Spleen (tissue), 7 donors: ENCODE results near the gene CD55.

Experiments used
- CTCF ChIP-seq, 11 experiments: fragments of 200-600 bp in 7 of 11; fragments of 450-650 bp in 4 of 11; sonication (generic) in 4 of 11; IDR thresholded peaks in 8 of 11; conservative IDR thresholded peaks in 3 of 11; 1 replicate in 7 of 11; 2 replicates in 4 of 11; pipeline versions ENCODE4 v1.4.0 to v1.8.0; 2016 to 2021; ENCODE audit warnings: antibody characterized with exemption in 11 of 11, inconsistent platforms in 4 of 11, mild to moderate bottlenecking in 1 of 11
- POLR2AphosphoS5 ChIP-seq, 3 donors: sonication (generic); formaldehyde crosslinking; IDR thresholded peaks; one replicate each; pipeline ENCODE4 v1.5.1; 2017; ENCODE audit warnings: antibody characterized with exemption in 3 of 3
- donor health status: DM: no; HTN: no; CAD: no; lungs with moderate emphysema.
- donor health status: DM: no; HTN: no; CAD: no.
- donor health status: DM: no; HTN: no; CAD: no.

GRCh38 chr1:207291723-207292122, 29.8 kb upstream of the CD55 start:
- TF ChIP-seq CTCF (IDR thresholded peaks at IDR 0.05 in 8 of 11, conservative IDR thresholded peaks at IDR 0.05 in 3 of 11) = no peak
- no peak for TF ChIP-seq POLR2AphosphoS5 (IDR thresholded peaks at IDR 0.05)
